SHP77 (cell line): ENCODE measurements around the gene FCGR1A.
"Not testable (repeated sequence)": the region's sequence is repeated elsewhere in the genome, so short reads cannot be mapped to it uniquely, and the experiment has no call there.

Experiments
- DNase-seq, 2 experiments: peaks; one replicate each; lab custom pipeline; 2025; lab: John Stamatoyannopoulos, UW

Gene FCGR1A

DNA sequence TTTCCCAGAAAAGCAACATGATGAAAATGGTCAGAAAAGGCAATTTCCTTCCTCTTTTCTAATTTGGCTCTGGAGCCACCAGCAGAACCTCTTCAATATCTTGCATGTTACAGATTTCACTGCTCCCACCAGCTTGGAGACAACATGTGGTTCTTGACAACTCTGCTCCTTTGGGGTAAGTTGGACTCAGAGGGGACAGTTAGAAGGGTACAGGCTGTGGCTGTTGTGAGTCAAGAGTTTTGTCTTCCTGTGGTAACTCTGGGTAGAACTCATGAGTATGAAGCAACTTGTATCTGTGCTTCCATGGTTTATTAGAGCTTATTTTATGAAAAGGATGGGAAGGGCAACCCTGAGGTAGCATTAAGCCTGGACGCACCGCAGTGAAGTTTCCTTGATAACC, at the start of gene FCGR1A:
TSS of gene FCGR1A (plus strand) at position 95 of the 400 bp plus-strand sequence. CDS start at position 145, 50 bp downstream.
- DNase-seq: not testable (repeated sequence)

DNA sequence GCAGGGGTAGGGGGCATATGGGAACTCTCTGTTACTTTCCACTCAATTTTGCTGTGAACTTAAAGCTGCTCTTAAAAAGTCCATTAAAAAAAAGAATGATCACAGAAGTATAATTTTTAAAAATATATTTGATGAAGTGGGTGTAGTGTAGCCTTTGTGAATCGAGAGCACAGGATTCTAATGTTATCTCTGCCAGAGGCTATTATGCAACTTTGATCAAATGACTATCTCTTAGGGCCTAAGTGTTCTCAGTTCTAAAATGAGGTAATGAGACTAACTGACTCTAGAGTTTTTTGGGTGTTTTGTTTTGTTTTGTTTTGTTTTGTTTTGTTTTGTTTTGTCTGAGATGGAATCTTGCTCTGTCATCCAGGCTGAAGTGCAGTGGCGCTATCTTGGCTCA, 49.7 kb upstream of the FCGR1A start:
- not testable (repeated sequence) for DNase-seq

DNA sequence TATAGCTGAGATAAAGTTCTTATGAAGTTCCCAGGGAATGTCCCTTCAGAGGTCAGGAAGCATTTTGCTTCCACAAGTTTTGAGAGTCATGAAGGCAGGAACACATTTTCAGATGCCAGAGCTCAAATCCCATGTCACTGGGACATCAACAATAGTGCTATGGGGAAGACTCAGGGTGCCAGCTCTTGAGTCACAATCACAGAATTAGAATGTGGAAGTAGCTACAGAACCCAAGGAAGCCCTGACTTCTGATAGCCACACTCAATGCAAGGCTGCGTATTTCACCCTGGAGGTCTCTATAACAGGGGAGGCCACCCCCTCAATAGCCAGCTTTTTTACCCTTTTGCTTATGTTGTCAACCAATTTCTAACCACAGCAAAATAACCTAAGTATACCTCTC, 47.8 kb upstream of the FCGR1A start:
- not testable (repeated sequence) for DNase-seq

DNA sequence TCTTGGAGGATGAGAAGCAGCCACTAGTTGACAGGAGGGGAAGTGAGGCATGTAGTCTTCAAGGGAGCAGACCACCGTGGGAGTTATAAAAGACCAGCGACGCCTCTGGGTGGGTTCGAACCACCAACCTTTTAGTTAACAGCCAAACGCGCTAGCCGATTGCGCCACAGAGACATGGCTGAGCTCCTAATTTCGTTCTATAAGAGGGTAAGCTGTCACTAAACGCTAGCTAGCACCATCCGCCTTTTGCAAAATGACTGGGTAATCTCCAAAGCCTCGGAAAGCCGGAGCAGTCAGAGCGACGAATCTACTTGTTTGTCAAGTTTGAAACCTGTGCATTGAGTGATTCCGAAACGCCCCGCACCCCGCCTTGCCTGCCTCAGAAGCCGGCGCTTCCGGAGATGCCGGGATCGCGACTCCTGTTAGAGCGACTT, 42.3 kb upstream of the FCGR1A start:
- DNase-seq: not testable (repeated sequence)

DNA sequence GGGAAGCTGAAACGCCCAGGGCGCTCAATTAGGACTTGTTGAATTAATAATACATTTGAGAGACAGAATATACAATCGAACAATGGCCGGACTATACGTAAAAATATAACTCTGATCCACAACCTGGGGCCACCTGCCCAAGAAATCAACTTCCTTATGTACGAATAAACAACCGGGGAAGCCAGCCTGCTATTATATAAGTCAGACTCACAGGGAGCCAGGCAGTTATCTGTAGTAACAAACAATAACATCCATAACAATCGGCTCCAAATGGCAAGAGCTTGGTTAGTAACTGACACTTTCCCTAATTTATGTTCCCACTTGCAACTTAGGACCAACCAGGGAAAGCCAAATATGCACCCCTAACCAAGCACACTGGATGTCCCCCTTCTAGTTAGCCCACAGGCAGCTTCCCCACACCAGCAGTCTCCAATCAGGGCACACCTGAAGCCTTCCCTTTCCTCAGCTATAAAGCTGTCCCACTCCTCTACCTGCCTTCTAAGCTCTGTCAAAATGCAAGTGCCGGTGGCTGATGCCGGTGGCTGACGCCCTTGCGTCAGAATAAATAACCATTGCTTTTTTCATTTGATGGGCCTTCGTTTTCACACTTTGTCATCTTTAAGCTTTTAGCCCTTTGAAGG, 41.8 kb upstream of the FCGR1A start:
- not testable (repeated sequence) for DNase-seq

DNA sequence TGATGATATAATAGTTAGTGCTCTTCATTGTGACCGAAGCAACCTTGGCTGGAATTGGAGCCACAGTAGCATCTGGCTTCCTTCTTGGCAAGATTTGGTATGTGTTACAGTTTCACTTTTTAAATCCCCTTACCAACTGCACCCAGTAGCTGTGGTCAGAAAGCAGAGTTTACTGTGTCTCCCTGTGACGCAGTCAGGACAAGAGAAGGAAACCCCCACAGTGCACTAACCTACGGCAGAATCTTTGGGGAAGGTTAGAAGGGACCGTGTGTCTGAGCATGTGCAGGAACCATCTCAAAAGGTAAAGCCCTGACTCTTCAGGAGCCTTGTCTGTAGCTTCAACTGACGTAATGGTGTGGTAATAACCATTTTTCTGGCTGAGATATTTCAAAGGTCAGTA, 40.6 kb upstream of the FCGR1A start:
- DNase-seq: not testable (repeated sequence)

DNA sequence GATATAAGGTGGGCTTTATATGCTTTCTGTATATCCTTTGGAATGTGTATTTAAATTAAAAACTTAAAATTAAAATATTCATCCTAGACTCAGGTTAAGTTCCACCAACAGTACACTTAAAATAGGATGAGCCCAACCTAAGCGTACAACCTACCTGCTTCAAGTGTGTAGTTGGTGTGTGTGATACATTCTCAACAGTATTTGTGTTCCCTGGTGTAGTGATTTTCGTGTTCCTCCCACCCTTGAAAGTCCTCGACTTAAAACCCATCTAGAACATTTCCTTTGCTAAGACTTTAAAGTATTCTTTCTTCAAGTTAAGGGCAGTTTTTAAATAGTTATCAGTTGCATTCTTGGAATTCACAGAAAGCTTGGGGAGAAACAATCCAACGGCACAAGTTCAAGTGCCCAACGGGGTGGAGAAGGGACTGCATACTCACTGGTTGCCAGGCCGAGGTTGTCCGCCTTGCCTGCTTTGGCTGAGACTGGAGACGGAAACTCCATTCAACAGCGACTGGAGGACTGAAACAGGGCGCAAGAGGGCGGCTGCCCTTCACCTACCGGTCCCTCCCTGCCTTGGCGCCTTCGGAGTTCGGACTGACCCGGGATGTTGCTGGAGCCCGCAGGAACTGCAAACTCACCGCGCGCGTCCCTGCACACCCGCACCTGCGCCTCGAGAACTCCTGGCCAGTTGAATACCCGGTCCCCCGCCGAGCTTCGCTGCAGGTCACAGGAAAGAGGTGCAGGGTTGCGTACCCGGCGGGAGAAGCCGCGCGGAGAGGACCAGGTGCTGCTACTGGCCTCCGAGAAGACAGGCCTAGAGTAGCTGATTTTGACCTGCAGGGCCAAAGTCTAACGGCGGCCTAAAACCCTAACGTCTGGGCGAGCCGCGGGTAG, 35.8 kb upstream of the FCGR1A start:
- not testable (repeated sequence) for DNase-seq

DNA sequence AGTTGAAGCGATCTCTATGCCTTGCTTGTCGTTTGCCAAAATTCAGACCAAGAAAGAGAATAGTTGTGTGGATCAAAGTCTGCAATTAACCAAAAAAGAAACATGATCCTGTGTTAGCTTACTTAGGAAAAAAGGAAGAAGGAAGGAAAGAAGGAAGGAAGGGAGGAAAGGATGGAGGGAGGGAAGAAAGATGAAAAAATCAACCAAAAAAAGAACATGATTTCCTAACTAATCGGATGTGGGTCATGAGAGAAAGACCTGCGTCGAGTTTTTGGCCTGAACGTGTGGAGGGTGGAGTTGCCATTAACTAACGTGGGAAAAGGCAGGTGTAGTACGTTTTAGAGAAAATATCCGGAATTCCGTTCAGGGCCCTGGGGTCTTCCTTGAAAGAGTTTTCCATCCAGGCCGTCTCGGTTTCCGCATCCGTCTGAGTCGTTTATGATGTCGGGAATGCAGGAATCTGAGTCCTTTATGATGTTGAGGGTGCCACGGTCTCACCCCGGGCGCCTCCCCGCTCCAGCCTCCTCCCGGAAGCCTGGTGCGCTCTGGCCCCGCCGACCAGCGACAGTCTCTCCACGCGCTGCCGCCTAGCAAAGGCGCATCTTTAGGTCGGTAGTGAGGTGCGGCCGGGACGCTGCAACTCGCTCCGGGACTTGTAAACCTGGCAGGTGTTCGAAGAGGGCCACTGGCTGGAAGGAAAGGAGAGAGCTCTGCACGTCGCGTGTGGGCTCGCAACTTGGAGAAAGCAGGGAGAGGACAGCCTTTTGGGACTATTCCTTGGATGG, 34.9 kb upstream of the FCGR1A start:
- not testable (repeated sequence) for DNase-seq

DNA sequence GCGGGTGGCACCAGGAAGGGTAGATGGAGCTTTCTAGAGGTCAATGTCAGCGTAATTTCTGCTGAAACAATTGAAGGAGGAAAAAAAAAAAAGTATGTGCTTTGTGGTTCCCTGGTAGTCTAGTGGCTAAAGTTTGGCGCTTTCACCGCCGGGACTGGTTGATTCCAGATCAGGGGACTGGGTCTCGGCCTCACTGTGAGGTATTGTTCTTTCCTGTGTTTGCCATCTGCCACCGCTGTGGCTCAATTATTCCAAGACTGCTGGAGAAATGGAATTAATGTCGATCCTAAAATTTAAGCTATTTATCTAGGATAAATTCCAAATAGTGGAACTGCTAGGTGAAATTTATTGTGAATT, 34.4 kb upstream of the FCGR1A start:
- DNase-seq: not testable (repeated sequence)

DNA sequence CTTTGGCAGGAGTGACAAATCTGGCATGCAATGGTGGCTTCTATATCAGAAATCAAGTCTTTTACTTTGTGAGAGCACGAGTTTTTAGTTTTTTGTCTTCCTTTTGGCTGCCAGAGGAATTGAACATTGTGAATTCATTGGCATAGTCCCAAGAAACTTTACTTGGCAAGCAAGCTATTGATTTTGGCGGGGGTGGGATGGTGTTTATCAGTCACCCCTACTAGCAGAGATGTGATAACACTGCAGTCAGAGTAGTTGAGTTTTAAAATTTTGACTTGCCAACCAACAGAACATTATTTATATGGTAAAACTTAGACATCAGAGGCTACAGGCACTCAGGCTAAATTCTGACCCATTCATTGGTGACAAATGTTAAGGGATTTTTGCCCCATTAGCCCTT, 31.9 kb upstream of the FCGR1A start:
- not testable (repeated sequence) for DNase-seq

DNA sequence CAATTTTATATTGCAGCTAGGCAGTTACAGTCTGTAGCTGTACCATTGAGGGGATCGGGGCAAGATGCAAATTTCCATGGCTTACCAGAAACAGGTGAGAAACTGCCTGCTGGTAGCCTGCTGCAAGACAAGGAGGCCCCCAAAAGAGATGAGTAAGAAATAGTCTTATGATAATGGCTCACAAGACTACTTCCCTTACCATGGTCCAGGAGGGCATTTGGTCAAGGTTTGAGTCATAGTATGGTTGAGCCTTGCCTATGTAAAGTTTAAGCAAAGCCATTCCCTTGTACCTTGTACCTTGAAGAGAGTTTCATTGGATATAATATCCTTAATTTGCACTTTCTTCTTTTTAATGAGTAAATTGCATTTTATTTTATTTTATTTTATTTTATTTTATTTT, 30.3 kb upstream of the FCGR1A start:
- not testable (repeated sequence) for DNase-seq

DNA sequence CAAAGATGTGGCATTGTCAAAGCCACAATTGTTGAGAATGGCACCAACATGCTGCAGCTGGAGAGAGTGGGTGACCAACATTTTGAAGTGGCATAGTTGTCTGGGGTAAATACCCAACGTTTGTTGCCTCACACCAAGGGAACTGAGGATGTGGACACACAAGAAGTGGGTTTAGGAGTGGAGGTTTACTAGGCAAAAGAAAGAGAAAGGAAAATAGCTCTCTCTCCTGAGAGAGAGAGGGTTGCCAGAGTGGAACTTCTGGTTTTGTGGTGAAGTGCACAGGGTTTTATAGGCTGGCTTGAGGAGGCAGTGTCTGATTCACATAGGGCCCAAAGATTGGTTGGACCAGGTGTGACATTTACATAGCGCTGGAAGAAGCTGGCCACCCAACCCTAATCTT, 29.0 kb upstream of the FCGR1A start:
- DNase-seq: not testable (repeated sequence)

DNA sequence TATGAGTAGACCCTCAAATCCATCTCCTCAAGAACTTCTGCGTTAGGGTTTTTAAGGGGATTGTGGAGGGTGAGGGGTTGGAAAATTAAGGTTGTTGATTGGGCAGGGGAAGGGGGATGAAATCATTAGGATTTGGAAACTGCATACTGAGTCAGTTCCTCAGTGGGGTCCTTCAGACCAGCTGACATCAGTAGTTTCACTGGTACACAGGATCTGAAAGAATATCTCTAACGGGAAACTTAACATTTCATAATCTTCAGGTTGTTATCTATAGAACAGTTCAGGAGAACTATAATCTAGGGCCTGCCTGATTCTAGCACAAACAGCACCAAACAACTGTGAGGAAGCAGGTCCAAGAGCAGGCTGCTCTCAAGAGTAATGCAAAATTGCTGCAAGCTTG, 27.2 kb upstream of the FCGR1A start:
- not testable (repeated sequence) for DNase-seq

DNA sequence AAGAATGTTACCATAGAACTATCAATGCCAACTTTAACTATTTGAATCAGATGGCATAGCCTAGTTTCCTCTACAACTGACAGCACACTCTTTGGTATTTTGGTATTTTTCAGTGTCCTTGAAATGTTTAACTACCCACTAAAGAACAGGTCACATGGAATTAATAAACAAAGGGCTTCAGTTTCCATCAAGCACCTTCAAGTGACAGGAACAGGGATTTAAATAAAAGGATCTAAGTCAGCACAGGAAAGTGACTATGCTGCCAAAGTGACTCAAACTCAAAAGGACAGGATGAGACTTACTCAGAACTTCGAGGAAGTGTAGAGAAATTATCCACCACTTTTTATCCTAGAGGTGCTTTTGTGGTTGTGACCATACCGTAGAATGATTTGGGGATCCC, 20.2 kb upstream of the FCGR1A start:
- DNase-seq: not testable (repeated sequence)

DNA sequence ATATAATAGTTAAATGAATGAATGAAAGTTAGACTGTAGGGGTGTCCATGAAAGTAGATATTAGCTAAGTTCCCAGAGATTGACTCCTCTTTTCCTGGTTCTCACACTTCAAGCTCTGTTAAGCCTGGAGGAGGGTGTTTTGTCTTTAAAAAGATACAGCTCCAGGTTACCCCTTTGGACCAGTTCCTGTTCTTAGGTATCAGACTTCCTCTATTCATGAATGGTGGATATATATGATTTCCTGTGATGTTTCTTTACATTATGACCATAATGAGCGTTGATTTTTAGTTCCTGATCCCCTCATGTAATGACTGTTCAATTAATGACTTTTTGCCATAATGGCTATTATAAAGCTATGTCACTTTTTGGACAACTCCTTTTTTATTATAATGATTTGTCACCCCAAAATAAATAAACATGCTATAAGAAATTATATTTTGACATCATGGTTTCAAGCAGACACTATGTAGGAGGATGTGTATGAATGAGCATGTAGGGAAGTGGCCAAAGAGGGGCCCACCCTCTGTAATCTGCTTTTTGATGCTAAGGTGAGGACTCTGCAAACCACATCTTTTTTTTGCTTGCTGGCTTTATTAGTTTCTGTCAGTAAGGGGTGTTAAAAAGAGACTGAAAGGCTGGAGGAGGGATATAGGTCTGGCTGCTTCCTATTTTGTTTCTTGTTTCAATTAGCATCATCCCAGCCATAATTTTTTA, 18.2 kb upstream of the FCGR1A start:
- DNase-seq: not testable (repeated sequence)

DNA sequence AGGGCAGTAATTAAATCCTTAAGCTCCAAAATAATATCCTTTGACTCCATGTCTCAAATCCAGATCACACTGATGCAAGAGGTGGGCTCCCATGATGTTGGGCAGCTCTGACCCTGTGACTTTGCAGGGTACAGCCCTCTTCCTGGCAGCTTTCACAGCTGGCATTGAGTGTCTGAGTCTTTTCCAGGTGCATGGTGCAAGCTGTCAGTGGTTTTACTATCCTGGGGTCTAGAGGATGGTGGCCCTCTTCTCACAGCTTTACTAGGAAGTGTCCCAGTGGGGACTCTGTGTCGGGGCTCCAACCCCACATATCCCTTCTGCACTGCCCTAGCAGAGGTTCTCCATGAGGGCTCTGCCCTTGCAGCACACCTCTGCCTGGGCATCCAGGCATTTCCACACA, 16.3 kb upstream of the FCGR1A start:
- DNase-seq: not testable (repeated sequence)

DNA sequence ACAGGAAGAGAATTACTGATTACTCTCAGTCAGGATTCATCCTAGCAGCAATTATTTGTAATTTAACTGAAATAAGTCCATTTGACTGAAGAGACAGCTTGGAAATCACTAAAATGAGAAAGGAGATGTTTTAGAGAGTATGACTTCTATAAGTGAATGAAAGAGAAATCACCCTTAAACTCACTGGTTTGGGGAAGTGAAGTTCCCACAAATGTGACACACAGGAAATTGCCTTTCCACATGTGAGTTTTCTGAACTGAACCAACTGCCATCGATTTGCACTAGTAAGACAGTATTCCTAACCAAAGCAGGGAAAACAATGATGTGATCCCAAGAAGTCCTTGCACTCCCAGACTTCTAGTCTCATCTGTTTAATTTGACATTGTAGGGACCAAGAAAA, 13.3 kb upstream of the FCGR1A start:
- not testable (repeated sequence) for DNase-seq

DNA sequence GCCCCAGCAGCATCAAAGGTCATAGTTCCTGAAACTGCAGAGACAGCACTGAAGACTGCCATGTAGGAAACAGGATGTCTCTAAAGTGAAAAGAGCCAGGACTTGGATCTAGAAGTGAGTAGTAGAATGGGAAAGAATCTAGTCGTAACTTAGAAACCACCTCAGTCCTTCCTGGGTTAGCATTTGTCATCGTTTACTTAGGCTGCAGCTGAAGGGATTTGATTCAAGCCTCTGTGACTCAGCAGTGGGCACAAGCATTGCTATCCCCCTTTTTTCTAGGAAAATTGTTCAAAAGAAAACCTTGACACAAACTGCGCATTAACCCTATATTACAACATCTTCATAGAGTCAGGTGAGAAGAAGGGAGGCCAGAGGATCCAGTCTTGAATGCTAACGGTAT, 11.8 kb upstream of the FCGR1A start:
- not testable (repeated sequence) for DNase-seq

DNA sequence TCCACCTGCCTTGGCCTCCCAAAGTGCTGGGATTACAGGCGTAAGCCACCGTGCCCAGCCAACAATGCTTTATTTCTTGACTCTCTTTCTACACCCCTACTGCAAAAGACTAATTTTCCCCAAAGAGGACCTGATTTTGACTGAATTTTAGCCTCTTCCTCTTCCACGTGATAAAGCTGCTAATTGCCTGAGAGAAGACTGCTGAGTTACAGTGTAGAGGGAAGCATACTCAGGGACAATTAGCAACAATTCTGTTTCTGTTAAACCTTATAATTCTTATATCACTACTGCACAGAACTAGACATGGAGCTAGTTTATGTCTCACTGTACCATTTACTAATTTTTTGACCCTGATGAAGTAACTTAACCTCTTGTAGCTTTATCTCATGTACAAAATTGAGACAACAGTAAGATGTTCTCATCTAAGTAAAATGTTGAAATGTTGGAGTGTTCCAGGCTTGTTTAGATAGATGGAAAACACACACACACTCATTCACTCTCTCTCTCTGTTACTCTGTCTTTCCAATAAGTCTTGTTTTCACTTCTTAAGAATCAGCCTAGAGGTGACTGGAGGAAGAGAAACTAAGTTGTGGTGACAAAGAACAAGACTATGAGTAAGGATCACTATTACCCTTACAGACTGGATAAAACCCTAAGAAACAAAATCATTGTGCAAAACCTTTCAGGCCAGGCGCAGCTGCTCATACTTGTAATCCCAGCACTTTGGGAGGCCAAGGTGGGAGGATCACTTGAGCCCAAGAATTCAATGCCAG, 10.7 kb upstream of the FCGR1A start:
- not testable (repeated sequence) for DNase-seq

DNA sequence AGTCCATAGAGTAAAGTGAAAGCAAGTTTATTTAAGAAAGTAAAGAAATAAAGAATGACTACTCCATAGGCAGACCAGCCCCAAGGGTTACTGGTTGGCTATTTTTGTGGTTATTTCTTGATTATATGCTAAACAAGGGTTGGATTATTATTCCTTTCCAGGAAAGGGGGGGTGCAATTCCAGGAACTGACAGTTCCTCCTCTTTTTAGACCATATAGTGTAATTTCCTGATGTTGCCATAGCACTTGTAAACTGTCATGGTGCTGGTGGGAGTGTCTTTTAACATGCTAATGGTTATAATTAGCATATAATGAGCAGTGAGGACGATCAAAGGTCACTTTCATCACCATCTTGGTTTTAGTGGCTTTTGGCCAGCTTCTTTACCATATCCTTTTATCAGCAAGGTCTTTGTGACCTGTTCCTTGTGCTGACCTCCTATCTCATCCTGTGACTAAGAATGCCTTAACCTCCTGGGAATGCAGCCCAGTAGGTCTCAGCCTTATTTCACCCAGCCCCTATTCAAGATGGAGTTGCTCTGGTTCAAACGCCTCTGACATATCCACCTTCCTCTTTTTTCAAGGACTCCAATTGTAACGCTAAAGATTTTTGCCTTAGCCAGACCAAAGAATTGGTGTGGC, 6.9 kb upstream of the FCGR1A start:
- not testable (repeated sequence) for DNase-seq
